ENCODE data around the gene HIC2. TPM values are rescaled to one million over a fixed set of nuclear protein-coding genes. Genes with fewer than 3 reads are reported as not detected.
"Not testable (repeated sequence)": the region's sequence is repeated elsewhere in the genome, so short reads cannot be mapped to it uniquely, and the experiment has no call there.

Gene HIC2
- total and polyA plus RNA-seq, 9 of the 15 experiments (the other 6 are each of a cell fraction or from before 2014, with no cell fraction given), result 1.7 to 117 (median 35.5) TPM

DNA sequence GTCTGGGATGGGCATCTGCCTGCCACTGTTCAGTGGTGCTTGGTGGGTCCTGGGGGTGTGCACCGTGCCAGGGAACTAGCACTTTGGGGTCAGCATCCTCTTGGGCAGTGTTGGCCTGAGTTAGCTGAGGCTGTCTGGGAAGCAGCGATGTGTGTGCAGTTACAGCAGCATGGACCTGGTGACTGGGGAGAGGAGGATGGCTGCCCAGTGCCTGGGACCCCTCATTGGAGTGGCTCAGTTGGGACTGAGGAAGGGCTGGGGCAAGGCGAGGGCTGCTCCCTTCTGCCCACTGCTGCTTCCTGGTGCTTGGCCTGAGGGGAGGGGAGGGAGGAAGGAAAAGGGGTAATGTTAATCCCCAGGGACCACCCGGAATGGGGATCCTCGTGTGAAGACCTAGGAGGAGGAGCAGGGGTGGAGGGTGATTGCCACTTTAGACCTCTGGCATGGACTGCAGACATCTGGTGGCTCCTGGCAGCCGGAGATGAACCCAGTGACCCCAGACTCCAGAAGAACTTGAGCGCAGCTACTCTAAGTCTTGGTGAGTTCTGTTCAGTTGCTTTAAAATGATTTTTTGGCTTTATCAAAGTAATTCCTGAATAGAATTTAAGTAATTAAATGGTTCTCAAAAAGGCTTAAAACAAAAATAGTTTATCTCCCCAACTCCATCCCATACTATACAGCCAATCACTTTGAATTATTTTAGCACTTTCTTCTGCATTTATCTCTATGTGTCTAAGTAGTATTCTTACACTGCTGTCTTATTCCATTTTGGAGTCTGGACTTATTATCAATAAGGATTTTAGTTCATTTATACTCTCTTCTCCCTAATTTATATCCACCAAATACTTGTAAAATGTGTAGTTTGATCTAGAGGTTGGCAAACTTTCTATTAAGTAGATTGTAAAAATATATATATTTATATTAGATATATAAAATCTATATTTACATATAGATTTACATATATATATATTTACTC lies 34.7 kb downstream of the HIC2 start (continued):
- TF ChIP-seq NONO (IDR thresholded peaks at IDR 0.05; ENCODE audit: low read depth in 2 of 2, low read length in 1 of 2) (peak in 1 of 2 experiments; percentile 47; a peak in 1 of 4 replicates), CBX3 (IDR thresholded peaks at IDR 0.05; ENCODE audit: borderline replicate concordance in 1 of 2, low read length in 2 of 2) (peak in 1 of 2 experiments; percentile 14; a peak in 2 of 3 replicates), EP300 (IDR thresholded peaks at IDR 0.05; ENCODE audit: low read length) (no peak)
- TF ChIP-seq, protein P1, sequence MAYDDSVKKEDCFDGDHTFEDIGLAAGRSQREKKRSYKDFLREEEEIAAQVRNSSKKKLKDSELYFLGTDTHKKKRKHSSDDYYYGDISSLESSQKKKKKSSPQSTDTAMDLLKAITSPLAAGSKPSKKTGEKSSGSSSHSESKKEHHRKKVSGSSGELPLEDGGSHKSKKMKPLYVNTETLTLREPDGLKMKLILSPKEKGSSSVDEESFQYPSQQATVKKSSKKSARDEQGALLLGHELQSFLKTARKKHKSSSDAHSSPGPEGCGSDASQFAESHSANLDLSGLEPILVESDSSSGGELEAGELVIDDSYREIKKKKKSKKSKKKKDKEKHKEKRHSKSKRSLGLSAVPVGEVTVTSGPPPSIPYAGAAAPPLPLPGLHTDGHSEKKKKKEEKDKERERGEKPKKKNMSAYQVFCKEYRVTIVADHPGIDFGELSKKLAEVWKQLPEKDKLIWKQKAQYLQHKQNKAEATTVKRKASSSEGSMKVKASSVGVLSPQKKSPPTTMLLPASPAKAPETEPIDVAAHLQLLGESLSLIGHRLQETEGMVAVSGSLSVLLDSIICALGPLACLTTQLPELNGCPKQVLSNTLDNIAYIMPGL (CRISPR knock-in tag; IDR thresholded peaks at IDR 0.05), result peak; percentile 52; the same call in 1 of the 2 replicates

DNA sequence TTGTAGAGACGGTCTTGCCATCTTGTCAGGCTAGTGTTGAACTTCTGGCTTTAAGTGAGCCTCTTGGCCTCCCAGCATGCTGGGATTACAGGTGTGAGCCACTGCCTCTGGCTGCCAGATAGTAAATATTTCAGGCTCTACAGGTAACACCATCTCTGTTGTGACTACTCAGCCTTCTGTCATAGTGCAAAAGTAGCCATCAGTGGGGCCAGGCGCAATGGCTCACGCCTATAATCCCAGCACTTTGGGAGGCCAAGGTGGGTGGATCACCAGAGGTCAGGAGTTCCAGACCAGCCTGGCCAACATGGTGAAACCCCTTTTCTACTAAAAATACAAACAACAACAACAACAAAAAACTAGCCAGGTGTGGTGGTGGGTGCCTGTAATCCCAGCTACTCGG lies 35.5 kb downstream of the HIC2 start:
- WGBS (ENCODE audit: insufficient coverage, low coverage, missing lambda C conversion rate), result 69% methylated on average over 4 of the region's 4 CpGs
- H3K4me3 ChIP-seq; CTCF ChIA-PET (ENCODE audit: low intra/inter-chr PET ratio); ATAC-seq; FAIRE-seq; BruUV-seq (replicated peaks); H3K4me2 ChIP-seq (ENCODE audit: insufficient read depth, low read length); H2AFZ ChIP-seq (ENCODE audit: low read depth, low read length); H3K27me3 ChIP-seq (ENCODE audit: control insufficient read depth in 2 of 2, insufficient read depth in 2 of 2, low read length in 2 of 2); H3K9me3 ChIP-seq (replicated peaks; ENCODE audit: control insufficient read depth, insufficient read depth, low read depth, low read length); H3K9ac ChIP-seq (ENCODE audit: insufficient read depth in 1 of 2, low read depth in 2 of 2, low read length in 2 of 2); DNase-seq (ENCODE audit: extremely low read depth in 1 of 4, low spot score in 3 of 4); intact Hi-C loops (cut with micrococcal nuclease); H3K27ac ChIP-seq (ENCODE audit: extremely low read depth, low read depth, low read length); TF ChIP-seq JUN (IDR thresholded peaks at IDR 0.05; ENCODE audit: borderline replicate concordance, low read depth, low read length); TEAD4 (IDR thresholded peaks at IDR 0.05; ENCODE audit: low read length): not testable (repeated sequence)
- peaks cover 16% of the 10 kb centered on the region for H3K9me1 ChIP-seq (ENCODE audit: control insufficient read depth, insufficient read depth, low read length)
- in situ Hi-C loops (cut with MboI), result loop anchor here (5.0 to 10.0 kb wide), 4 partner anchors 40 to 178 kb away; no protein-coding TSS in a partner anchor
- H4K20me1 ChIP-seq (replicated peaks; ENCODE audit: control insufficient read depth, insufficient read depth, low read length), result peaks cover 40% of the 10 kb centered on the region; the same call in 1 of the 2 replicates
- peaks cover 27% of the 10 kb centered on the region for H3K36me3 ChIP-seq (ENCODE audit: control insufficient read depth, insufficient read depth, low read length)
- peaks cover 0 to 57% of the 10 kb centered on the region in 2 experiments; a peak in 3 of 5 replicates for H3K4me1 ChIP-seq (replicated peaks in 1 of 2; ENCODE audit: control insufficient read depth in 2 of 2, insufficient read depth in 2 of 2, low read length in 2 of 2)
- peaks cover 14% of the 10 kb centered on the region; the same call in 2 of the 3 replicates for H3K79me2 ChIP-seq (ENCODE audit: control insufficient read depth, insufficient read depth, low read length)
- POLR2A ChIA-PET, result interaction anchor here (0.6 to 1.4 kb wide), 3 partner anchors 9 to 191 kb away, joined by 3 to 4 read pairs (median 4); no protein-coding TSS in a partner anchor
- TF ChIP-seq, protein P2, sequence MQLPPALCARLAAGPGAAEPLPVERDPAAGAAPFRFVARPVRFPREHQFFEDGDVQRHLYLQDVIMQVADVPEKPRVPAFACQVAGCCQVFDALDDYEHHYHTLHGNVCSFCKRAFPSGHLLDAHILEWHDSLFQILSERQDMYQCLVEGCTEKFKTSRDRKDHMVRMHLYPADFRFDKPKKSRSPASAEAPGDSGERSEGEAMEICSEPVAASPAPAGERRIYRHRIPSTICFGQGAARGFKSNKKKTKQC (CRISPR knock-in tag; IDR thresholded peaks at IDR 0.05), result 0 out of 2 replicates have a peak, but pooled peaks have one; percentile 35
- TF ChIP-seq JUN (CRISPR knock-in tag; IDR thresholded peaks at IDR 0.05; ENCODE audit: borderline replicate concordance) (0 out of 2 replicates have a peak, but pooled peaks have one; percentile 46), ZNF263 (CRISPR knock-in tag; IDR thresholded peaks at IDR 0.05; ENCODE audit: borderline replicate concordance) (0 out of 2 replicates have a peak, but pooled peaks have one; percentile 28), TEAD4 (CRISPR knock-in tag; IDR thresholded peaks at IDR 0.05; ENCODE audit: borderline replicate concordance) (peak; percentile 67; the same call in 1 of the 2 replicates), FOXK1 (CRISPR knock-in tag; IDR thresholded peaks at IDR 0.05; ENCODE audit: borderline replicate concordance) (0 out of 2 replicates have a peak, but pooled peaks have one; percentile 22)
- TF ChIP-seq, protein P3, sequence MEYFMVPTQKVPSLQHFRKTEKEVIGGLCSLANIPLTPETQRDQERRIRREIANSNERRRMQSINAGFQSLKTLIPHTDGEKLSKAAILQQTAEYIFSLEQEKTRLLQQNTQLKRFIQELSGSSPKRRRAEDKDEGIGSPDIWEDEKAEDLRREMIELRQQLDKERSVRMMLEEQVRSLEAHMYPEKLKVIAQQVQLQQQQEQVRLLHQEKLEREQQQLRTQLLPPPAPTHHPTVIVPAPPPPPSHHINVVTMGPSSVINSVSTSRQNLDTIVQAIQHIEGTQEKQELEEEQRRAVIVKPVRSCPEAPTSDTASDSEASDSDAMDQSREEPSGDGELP (CRISPR knock-in tag; IDR thresholded peaks at IDR 0.05; ENCODE audit: borderline replicate concordance), result 0 out of 2 replicates have a peak, but pooled peaks have one; percentile 15

Measured in K562 (cell line).